HG03442 (cell line): ENCODE measurements around the gene NDST3.

Experiments used
- ATAC-seq: cut with Tn5 transposase; IDR thresholded peaks from one replicate; pipeline ENCODE4 v1.9.1; 2021; ENCODE audit warnings: mild to moderate bottlenecking, moderate library complexity; ENCODE audit not compliant: unreplicated experiment

NDST3 gene

DNA sequence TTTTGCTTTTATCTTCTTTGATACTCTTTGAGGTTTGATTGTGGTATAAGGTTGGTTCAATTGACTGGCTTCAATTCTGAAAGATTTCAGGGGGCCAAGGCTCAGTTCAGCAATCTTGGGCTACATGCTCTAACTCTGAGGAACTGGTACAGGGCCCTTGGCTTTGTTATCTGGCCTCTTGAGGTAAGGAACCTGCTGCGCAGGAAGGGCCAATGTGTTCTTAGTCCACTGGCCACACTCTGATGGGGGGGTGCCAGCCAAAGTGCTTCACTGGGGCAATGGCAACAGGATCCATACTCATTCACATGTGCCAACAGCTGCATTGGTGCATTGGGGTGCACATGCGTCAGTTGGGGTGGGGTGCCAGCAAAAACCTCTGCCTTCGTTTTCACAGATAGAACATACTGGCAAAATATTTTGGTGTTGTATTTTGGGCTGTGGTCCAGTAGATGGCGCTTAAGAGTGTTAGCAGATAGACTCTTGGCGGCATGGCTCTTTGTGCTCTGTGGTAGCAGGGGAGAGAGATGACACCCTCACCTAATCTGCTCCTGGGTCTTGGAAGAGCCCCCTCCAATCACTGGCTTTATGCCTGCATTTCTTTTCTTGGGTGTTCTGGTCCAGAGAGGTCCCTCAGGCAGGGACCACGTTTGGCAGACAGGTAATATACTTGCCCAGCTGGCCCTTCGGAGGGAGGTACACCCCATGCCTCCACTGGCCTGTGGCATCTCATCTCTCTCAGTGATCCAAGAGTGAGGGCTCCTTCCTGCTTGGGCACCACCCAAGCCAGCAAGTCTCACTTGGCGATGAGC lies 42.9 kb downstream of the NDST3 start:
- peak; percentile 85 for ATAC-seq

DNA sequence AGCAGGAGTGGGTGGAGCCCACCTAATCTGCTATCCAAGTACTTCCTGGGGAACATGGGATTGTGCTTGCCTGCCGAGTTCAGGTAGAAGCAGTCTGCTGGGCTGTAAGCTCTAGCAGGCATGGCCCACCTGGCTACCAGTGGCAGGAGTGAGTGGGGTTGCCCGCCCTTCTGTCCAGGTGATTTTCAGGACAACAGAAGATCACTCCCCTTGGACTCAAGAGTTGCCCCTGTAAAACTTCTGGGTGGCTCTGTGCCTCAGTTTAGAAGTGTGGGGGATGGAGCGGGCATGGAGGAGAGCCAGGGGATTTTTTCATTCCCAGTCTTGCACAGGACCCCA lies 43.5 kb downstream of the NDST3 start:
- no peak for ATAC-seq

DNA sequence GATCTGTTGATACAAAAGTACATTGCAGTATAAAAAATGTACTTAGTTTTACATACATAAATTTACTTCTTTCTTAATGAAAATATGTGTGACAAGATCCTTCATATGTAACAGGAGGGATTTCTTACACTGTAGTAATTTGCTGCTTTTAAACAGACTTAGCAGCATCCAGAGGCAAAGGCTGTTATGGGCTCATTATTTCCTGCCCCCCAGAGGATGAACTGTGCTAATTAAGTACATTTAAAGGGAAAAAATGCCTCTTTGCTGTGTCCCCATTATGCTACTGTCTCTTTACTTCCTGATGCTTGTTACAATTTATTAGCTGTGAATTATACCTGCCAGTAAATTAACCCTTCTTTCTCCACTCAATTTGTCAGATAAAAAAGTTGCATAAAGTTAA lies 47.1 kb downstream of the NDST3 start:
- ATAC-seq: no peak

DNA sequence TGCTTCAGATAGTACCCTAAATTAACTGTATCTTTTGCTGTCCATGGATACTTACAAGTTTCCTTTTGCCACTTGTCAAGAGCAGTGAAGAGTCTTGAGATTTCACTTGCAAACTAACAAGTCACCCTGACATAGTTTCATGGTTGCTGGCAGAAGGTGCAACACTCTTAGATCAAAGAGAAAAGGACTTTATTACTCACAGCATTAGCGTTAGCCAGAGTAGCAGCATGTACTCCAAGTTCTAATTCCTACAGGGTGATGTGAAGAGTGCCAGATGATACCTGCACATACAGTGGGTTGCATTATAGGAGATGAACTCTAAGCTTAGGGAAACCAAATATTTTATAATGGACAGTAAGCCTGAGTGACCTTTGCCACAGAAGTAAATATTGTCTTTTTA lies 47.9 kb downstream of the NDST3 start:
- ATAC-seq: no peak

DNA sequence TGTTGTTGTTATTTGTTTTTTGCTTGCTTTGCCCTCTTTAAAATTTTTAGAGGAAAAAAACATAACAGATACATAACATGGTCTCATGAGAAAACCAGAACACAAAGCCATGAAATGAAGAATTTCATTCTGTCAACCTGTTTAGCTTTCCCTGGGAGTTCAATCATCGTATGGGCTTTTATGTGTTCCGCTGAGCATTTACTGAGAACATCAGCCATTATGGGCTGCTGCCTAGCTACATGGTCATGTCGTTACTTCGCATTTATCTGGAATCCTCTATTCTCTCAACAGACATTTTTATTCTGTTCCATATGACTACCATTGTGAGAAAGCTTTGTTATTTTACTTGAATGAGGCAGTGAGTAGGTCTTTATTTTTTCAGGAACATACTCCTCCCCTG lies 51.4 kb downstream of the NDST3 start:
- ATAC-seq: no peak

DNA sequence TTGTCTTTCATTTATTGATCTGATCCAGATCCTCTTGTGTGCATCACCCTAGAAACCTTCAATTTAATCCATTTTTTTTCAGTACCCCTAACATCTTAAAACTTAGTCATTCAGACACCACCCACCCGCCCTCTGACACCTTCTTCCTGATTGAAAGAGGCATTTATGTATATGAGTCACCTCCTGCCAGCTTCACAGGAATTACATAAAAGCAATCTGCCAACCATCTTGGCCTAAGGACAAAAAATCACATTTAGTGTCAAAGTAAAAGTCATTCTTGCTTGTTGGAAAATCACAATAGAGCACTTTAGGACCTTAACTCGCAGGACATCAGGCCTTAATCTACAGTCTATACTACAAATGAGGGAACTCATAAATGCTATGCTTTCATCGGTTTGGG lies 52.1 kb downstream of the NDST3 start:
- ATAC-seq: no peak

DNA sequence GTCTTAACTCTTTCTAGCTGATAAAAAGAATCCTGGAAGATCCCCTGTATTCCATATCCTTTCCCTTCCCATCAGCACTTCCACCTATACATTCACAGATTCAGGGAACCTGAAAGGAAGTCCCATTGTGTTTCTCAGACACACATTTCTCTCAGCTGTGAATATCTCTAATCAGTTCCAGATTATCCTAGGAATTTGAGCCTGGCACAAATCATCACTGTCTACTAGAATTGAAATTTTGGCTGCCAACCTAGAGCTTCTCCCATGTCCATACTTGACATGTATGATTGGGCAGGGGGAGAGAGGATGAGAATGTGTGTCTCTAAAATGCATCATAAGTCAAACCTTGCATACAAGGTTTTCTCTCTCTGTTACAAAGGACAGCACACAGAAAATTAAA lies 53.1 kb downstream of the NDST3 start:
- no peak for ATAC-seq

DNA sequence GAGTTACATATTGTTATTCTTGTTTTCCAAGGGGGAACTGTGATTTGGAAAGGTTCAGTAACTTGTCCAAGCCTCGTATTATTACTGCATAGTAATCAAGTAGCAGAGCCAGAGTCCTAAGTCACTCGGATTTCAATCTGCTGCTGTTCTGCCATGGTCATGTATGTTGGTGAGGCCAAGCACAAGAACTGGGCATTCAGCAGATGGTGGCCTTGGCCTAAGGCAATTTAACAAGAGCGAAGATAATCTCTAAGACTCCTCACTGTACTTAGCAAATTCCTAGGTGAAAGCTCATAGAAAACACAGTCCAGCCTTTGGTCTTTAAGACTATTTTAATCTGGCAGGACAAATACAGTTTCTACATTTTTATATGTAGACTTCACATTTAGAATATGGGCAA lies 64.8 kb downstream of the NDST3 start:
- ATAC-seq: no peak

DNA sequence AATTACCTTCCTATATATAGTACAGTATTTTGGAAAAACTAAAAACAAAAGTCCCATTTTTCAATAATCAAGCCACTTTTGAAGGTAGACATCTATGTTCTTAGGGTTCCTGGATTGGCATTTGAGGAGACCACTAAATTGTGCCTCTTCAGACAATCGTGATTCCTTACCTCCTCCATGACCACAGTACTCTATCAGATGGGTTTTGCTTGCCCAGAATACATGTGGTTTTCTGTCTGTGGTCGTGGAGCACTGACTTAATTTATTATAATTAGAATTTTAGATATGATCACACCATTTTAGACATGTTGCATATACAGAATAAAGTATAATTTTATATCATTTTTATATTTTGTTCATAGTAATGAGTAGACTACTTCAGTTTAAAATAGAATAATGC lies 67.9 kb downstream of the NDST3 start:
- no peak for ATAC-seq

DNA sequence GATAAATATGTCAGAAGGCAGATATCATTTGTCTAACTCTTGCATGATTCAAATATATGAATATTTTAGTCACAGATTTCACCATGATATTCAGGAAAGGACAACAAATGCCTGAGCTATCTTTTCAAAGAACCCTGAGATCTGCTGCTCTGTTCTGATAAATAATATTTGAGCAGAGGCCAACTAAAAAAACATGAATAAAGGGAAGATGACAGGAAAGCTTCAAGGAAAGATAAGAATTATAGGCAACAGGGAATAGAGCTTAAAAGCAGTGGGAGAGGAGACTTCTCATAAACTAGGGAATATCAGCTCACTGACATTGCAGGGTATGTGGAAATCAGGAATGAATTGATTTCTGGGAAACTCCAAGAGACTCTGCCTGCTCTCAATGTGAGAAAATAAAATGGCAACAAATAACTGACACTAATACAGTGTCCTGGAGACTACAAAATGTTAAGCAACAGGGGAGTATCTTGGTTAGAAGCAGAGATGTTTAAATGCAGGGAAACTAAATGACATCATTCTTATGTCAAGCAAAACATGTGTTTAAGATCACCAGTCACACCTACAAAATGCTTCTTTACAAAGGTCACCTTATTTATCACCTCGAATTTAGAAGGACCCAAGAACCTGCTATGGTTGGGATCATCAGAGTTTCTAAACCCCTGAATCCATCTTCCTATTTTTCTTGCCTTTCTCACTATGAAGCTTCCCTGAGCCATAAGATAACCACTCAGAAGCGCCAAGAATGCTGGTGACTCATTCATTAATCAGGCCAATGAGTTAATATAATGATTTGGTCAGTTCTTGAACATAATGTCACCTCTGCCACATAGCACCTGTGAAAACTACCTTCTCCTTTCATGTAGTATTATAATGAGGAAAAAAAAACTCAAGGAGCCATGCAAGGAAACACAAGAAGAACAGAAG lies 78.1 kb downstream of the NDST3 start:
- ATAC-seq: no peak

DNA sequence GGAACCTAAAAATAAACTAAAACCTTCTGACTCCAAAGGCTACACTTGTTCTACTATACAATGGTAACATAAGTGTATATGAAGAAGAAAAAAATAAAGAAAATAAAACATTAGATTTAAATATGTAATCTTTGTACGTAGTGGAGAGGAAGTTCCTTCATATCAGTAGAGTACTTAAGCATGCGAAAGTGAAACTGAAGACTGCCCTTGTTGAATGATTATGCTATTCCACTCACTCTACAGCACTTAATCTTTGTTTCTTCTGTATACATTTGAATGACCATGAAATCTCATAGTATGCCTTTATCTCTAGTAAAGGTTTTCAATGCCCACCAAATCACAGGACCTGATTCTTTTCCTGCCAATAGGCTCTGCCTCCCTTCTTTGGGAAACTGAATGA lies 78.9 kb downstream of the NDST3 start:
- peak; percentile 80 for ATAC-seq

DNA sequence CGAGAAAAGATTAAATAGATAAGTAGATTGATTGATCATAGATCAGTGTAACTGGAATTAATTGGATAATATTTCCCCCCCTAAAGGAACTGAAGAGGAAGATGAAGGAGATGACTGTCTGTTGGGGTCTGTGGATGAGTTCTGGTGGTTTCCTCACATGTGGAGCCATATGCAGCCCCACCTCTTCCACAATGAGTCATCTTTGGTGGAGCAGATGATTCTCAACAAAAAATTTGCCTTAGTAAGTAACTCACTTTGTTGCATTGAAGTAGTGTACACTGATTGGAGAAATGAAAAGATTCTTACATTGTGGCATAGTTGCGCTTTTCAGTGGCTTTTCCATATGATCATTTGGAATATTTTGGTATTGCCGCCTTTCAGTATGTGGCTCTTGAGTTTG lies 80.4 kb downstream of the NDST3 start:
- no peak for ATAC-seq

DNA sequence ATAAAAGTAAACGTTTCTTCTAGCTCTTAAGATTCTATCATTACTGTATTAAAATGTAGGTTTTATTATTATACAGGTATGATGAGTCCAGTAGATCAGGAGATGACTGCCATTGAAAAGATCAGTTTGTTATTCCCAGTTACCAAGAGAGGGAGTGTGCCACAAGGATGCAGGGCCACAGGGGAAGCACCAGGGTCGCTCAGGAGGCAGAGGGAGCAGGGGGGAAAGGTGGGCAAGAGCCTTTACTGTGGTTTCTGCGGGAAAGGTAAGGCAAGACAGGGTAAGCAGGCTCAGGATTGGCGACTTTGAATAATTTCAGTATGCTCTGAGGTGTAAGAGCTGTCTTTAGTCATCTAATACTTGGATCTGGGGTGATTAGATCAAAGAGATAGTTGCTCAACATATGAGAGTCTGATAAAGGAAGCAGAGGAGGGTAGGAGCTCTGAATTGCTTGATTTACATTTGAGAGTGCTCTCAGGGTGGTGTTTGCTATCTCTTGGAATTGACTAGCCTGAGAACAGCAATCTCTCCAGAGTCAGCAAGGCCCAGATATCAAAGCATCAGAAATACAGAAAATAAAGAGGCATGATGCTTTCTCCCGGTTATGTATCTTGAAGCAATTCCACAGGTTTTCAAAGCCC lies 86.0 kb downstream of the NDST3 start:
- ATAC-seq: no peak

DNA sequence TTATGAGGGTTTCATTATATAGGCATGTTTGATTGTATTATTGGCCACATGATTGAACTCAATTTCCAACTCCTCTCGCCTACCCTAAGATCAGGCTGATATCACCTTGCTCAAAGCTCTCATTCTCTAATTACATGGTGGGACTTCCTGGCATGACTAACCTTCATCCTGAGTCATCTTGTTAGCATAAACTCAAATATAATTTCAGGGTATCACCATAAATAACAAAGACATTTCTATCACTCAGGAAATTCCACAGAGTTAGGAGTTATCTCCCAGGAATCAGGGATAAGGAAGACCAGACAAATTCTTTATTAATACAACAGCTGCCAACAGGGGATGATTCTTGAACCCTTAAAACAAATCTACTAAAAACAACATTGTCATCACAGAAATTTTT lies 90.7 kb downstream of the NDST3 start:
- no peak for ATAC-seq

DNA sequence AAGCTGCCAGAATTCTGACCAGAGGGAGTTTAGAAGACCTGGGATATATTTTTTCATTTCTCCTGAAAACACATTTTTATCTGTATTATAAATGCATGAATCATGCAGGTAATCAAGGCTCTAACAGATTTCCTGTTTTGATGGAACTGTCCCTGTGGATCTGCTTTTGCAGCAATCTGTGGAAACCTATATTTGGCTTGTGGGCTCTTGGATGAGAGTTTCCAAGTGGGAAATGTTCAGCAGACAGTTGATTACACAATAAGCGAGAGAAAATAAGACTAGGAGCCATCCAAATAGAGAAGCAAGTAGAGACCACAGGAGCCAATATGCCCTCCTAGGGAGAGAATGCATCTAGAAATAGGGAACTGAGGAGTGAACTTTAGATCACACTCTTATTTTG lies 105.0 kb downstream of the NDST3 start:
- ATAC-seq: no peak

DNA sequence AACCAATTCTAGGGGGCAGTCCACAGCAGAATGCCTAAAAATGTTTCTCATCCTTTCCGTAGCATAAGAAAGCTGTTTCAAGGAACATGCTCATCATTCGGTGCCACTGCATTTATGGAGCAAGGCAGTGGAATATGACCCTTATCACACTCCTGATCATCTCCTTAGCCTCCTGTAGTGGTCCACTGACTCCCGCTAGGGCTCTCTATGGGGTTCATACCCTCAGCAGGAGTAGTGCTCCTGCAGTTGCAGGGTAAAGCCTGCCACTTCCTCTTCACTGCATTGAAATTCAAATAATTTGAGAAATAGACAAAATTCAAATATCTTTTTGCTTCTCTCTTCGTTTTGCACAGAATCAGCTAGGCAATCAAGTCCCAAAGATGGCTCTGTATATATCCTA lies 107.0 kb downstream of the NDST3 start:
- ATAC-seq: no peak

DNA sequence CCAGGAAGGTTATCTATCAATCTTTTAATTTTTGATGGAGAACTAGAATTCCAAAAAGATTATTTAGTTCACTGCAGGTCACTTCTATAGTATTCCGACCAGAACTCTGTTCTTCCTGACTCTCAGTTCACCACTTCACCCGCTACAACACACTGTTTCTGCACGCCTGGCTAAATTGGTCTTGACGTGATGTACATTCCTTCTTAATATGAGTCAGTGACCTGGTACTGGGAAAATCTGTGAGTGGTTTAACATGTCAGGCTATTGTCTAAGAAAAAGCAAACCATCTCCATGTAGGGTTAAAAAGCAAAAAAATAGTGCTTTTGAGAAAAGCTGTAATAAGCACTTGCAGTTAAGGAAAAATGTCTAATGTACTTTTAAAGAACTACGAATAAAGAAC lies 120.4 kb downstream of the NDST3 start:
- no peak for ATAC-seq

DNA sequence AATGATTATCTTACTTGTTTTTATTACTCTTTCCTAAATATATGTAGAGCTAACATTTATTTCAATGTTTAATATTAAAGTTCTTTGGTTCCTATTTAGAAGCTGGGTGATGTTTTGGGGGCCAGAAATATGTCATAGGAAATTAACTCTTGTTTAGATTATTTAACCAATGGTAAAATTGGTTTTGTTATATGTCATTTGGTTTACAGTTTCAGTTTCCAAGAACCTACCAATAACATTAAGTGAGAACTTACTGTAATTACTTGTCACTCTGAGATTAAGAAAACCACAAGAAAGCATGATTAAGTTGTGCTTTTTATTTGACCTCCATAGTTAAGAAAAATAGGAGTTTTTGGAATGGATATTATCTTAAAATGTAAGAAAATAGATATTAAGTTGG lies 121.2 kb downstream of the NDST3 start:
- ATAC-seq: no peak

DNA sequence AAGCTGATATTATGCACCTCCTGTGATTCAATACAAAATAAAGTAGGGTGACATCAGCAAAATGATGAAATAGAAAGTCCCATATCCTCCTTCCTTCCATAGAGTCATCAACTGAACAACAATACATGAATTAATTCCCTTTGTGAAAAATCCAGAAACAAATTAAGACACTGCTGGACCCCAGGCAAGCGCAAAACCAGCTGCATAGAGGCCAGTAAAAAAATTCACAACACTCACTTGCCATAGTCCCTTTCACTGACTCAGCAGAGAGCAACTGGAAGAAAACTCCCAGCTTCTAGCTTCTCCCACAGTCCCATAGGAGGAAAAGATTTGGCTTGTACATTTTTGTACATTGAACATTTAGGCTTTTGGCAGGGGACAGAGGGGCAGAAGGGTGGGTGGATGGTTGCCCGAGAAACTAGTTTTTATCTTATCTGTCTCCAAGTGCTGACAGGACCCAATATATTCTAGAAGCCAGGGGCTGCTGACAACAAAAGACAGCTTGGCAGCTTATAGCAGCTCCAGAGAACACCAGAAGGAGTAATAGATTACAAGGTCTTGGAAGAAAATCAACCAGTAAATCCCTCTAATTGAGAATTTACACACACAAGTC lies 124.6 kb downstream of the NDST3 start:
- no peak for ATAC-seq

DNA sequence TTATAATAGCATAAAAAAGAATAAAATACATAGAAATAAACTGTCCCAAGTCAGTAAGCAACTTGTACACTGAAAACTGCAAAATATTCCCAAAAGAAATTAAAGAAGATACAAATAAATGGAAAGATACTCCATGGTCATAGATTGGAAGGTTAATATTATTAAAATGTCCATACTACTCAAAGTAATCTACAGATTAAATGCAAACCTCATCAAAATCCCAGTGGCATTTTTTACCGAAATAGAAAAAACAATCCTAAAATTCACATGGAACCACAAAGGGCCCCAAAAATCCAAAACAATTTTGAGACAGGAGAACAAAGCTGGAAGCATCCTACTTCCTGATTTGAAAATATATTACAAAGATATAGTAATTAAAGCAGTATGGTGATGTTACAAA lies 133.0 kb downstream of the NDST3 start:
- ATAC-seq: no peak

DNA sequence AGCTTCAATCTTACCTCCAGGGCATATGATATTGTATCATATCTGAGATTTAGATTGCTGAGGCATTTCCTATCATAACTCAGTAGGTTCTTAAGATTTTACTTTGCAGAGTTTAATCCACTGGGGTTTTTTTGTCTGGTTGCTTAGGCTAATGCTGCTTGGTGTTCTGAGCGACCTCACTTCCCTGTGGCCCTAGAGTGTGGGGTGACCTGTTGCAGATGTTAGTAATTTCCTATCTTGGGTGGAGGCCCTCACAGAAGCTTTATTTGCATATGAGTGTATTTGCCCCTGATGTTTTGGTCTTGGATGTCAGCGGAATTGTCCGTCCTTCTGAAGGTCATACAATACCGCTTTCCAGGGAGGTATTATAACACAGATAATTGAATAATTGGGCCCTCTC lies 137.1 kb downstream of the NDST3 start:
- ATAC-seq: no peak
